PC-9 (cell line): Measurements from ENCODE around the gene SV2C.

Experiments used
- CTCF ChIP-seq: fragments of 200-600 bp; sonication (generic); conservative IDR thresholded peaks from 2 replicates; pipeline ENCODE4 v1.6.1; 2017; ENCODE audit warnings: mixed run types, antibody characterized with exemption, mild to moderate bottlenecking, moderate library complexity
- EZH2 ChIP-seq: fragments of 200-600 bp; sonication (generic); IDR thresholded peaks from 2 replicates; pipeline ENCODE4 v1.8.0; 2017; ENCODE audit warnings: antibody characterized with exemption, low read depth

GRCh38 chr5:76250463-76250862 lies 167.3 kb downstream of the SV2C start:
- no peak for TF ChIP-seq CTCF
- TF ChIP-seq EZH2: no peak
